K562 (cell line): ENCODE measurements around the gene PYGM. TPM values are rescaled to one million over a fixed set of nuclear protein-coding genes. Genes with fewer than 3 reads are reported as not detected.
A peak's percentile ranks its signal among the peaks of the same experiment; 100 is the strongest.

ENCODE experiments used
- ATF1 ChIP-seq, 2 experiments: fragments of 450-650 bp in 1 of 2; IDR thresholded peaks; 2 replicates each; pipeline ENCODE4 v1.6.1; 2016; ENCODE audit warnings: missing compliant biosample characterization in 1 of 2, missing genetic modification characterization in 1 of 2
- ELF1 ChIP-seq: fragments of 200-800 bp; sonication (Bioruptor generic); IDR thresholded peaks from 2 replicates; pipeline ENCODE4 v1.6.1; 2016; ENCODE audit warnings: missing genetic modification characterization, missing compliant biosample characterization
- FOXM1 ChIP-seq, 2 experiments: fragments of 450-650 bp in 1 of 2; sonication (generic) in 1 of 2; formaldehyde crosslinking in 1 of 2; IDR thresholded peaks; 2 replicates each; pipeline versions ENCODE4 v1.6.1 to v1.9.0; 2017 to 2022; ENCODE audit warnings: low read depth in 2 of 2, mild to moderate bottlenecking in 2 of 2, missing genetic modification reagents in 1 of 2, moderate library complexity in 1 of 2
- FOXP1 ChIP-seq: sonication (generic); formaldehyde crosslinking; IDR thresholded peaks from 2 replicates; pipeline ENCODE4 v1.8.0; 2022; ENCODE audit warnings: mild to moderate bottlenecking, missing genetic modification reagents
- KDM1A ChIP-seq, 2 experiments: fragments of 450-650 bp; IDR thresholded peaks; 2 replicates each; pipeline ENCODE4 v1.6.1; 2016; ENCODE audit warnings: mild to moderate bottlenecking in 2 of 2
- LCOR ChIP-seq: sonication (generic); formaldehyde crosslinking; IDR thresholded peaks from 2 replicates; pipeline ENCODE4 v1.8.0; 2022; ENCODE audit warnings: mild to moderate bottlenecking, missing genetic modification reagents
- NCOA2 ChIP-seq, 2 experiments: fragments of 450-650 bp; IDR thresholded peaks; 2 replicates each; pipeline ENCODE4 v1.6.1; 2018; ENCODE audit warnings: mild to moderate bottlenecking in 2 of 2, moderate library complexity in 1 of 2; ENCODE audit not compliant: partially characterized antibody in 2 of 2
- NFRKB ChIP-seq: fragments of 450-650 bp; IDR thresholded peaks from 2 replicates; pipeline ENCODE4 v1.6.1; 2016; ENCODE audit warnings: low read depth
- POLR2AphosphoS5 ChIP-seq: IDR thresholded peaks from 2 replicates; pipeline ENCODE4 v1.6.1; 2011; ENCODE audit warnings: mild to moderate bottlenecking, low read depth, low read length, moderate library complexity; ENCODE audit not compliant: control insufficient read depth, insufficient read depth
- POLR2H ChIP-seq: IDR thresholded peaks from 2 replicates; pipeline ENCODE4 v1.6.1; 2016; ENCODE audit warnings: missing genetic modification characterization, low read depth, mild to moderate bottlenecking, control low read depth, missing compliant biosample characterization, moderate library complexity
- SMAD1 ChIP-seq: fragments of 150-350 bp; IDR thresholded peaks from 2 replicates; pipeline ENCODE4 v1.6.1; 2014; ENCODE audit warnings: low read length, low read depth; ENCODE audit not compliant: partially characterized antibody
- SREBF2 ChIP-seq: sonication (generic); formaldehyde crosslinking; IDR thresholded peaks from 2 replicates; pipeline ENCODE4 v1.4.0; 2020; ENCODE audit warnings: mild to moderate bottlenecking, missing genetic modification reagents
- TBL1XR1 ChIP-seq, 2 experiments: IDR thresholded peaks; 2 replicates each; pipeline ENCODE4 v1.6.1; 2012; ENCODE audit warnings: improper control_type of control experiment in 2 of 2, low read length in 2 of 2, mild to moderate bottlenecking in 1 of 2
- XRCC3 ChIP-seq: fragments of 450-650 bp; IDR thresholded peaks from 2 replicates; pipeline ENCODE4 v1.6.1; 2017; ENCODE audit warnings: mild to moderate bottlenecking, moderate library complexity
- polyA plus RNA-seq, 8 experiments: library from polyadenylated mRNA; depleted of rRNA in 4 of 8; stranded (reverse) in 5 of 8; unstranded in 3 of 8; fragments of >200 nt; fragmentation: Nextera tagmentation in 2 of 8; fragmentation: Illumina TruSeq in 1 of 8; extraction: Ambion mirVana in 2 of 8; extraction: Trizol in 1 of 8; gene quantifications; 2 replicates each; pipeline versions ENCODE4 v1.2.1 to v1.2.3, GENCODE V29; 2011 to 2014; ENCODE audit warnings: inconsistent platforms in 1 of 8, missing spikeins in 1 of 8
- total RNA-seq, 7 experiments: library from RNA; depleted of rRNA in 6 of 7; stranded (reverse); fragments of >200 nt in 6 of 7; fragmentation: Illumina TruSeq in 2 of 7; extraction: Trizol in 2 of 7; gene quantifications; 2 replicates each; pipeline versions ENCODE4 v1.2.1 to v1.2.3, GENCODE V29; 2011 to 2021; ENCODE audit warnings: low replicate concordance in 1 of 7
- TF ChIP-seq, protein P1 (sequence below): sonication (generic); formaldehyde crosslinking; IDR thresholded peaks from 2 replicates; pipeline ENCODE4 v1.8.1; 2022; ENCODE audit warnings: missing genetic modification reagents
- TF ChIP-seq, protein P2 (sequence below): fragments of 450-650 bp; IDR thresholded peaks from 2 replicates; pipeline ENCODE4 v1.6.1; 2016; ENCODE audit warnings: missing biosample characterization, missing genetic modification characterization
- TF ChIP-seq, protein P3 (sequence below): sonication (generic); formaldehyde crosslinking; IDR thresholded peaks from 2 replicates; pipeline ENCODE4 v1.8.0; 2022; ENCODE audit warnings: mild to moderate bottlenecking, missing genetic modification reagents
- TF ChIP-seq, protein P4 (sequence below), 2 experiments: fragments of 450-650 bp; IDR thresholded peaks; 2 replicates each; pipeline ENCODE4 v1.6.1; 2016
- TF ChIP-seq, protein P5 (sequence below): fragments of 250-450 bp; sonication (Bioruptor Pico); IDR thresholded peaks from 2 replicates; pipeline ENCODE4 v1.9.0; 2021; ENCODE audit warnings: mild to moderate bottlenecking
- TF ChIP-seq, protein P6 (sequence below), 2 experiments: fragments of 250-450 bp in 1 of 2; fragments of 450-650 bp in 1 of 2; sonication (Bioruptor Pico) in 1 of 2; IDR thresholded peaks; 2 replicates each; pipeline versions ENCODE4 v1.6.1 to v1.8.0; 2016 to 2021; ENCODE audit warnings: mild to moderate bottlenecking in 2 of 2, moderate library complexity in 2 of 2, missing compliant biosample characterization in 1 of 2, missing genetic modification characterization in 1 of 2

PYGM gene
- total and polyA plus RNA-seq, 9 of the 15 experiments (the other 6 are each of a cell fraction or from before 2014, with no cell fraction given), result 0.07 to 1.5 (median 0.68) TPM

DNA sequence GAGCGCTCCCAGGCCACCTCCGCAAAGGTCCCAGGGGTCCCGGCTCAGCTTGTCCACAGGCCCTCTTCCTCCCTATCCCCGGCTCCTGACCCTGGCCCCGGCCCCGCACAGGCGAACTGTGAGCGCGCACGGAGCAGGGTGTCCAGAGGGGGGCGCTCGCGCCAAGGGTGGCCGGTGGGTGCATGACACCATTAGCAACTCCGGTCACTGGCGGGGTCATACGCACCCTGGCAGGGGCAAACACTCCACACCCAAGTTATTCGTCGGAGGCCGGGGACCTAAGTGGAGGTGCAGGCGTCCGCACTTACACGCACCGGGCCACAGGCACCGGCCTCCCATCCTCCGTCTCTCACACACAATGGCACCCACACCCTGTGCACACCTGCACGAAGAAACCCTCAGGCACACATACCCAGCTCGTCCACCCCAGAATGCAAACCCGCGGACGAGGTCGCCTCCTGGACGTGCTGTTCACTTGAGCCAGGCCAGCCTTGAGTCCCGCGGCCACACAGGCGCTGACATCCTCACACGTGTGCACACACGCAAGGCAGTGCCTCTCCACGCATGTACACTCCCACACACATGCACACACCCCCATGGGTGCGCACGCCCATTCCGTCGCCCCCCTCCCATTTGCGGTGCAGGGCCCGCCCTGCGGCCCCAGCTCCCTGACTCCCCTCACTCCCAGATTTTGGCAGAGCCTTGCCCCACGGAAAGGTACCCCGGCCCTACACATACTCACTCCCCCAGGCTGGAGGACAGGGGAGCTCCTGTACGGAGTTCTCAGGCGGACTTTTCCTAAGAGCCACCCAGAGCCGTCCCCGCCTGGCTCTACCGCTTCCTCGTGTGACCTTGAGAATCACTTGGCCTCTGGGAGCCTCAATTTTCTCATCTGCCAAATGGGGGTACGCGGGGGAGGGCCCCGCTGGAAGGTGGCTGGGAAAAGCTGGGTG, 15.9 kb downstream of the PYGM start, which contains the start of gene RASGRP2 (continued):
- TF ChIP-seq, protein P1, sequence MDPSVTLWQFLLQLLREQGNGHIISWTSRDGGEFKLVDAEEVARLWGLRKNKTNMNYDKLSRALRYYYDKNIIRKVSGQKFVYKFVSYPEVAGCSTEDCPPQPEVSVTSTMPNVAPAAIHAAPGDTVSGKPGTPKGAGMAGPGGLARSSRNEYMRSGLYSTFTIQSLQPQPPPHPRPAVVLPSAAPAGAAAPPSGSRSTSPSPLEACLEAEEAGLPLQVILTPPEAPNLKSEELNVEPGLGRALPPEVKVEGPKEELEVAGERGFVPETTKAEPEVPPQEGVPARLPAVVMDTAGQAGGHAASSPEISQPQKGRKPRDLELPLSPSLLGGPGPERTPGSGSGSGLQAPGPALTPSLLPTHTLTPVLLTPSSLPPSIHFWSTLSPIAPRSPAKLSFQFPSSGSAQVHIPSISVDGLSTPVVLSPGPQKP (CRISPR knock-in tag), result no peak
- TF ChIP-seq, protein P2, sequence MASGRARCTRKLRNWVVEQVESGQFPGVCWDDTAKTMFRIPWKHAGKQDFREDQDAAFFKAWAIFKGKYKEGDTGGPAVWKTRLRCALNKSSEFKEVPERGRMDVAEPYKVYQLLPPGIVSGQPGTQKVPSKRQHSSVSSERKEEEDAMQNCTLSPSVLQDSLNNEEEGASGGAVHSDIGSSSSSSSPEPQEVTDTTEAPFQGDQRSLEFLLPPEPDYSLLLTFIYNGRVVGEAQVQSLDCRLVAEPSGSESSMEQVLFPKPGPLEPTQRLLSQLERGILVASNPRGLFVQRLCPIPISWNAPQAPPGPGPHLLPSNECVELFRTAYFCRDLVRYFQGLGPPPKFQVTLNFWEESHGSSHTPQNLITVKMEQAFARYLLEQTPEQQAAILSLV (tag), result no peak
- TF ChIP-seq NFRKB (no peak), ELF1 (no peak), TBL1XR1 (IDR thresholded peaks at IDR 0.05; ENCODE audit: low read length in 2 of 2) (no peak), SMAD1 (no peak), SREBF2 (no peak), POLR2AphosphoS5 (no peak), NCOA2 (IDR thresholded peaks at IDR 0.05; ENCODE audit: partially characterized antibody in 2 of 2) (no peak), ATF1 (CRISPR knock-in tag; IDR thresholded peaks at IDR 0.05) (no peak), ATF1 (tag; IDR thresholded peaks at IDR 0.05) (peak; percentile 66), XRCC3 (no peak), FOXM1 (IDR thresholded peaks at IDR 0.05; ENCODE audit: low read depth) (no peak; the same call in 1 of the 2 replicates), FOXM1 (CRISPR knock-in tag; IDR thresholded peaks at IDR 0.05; ENCODE audit: low read depth) (no peak), LCOR (CRISPR knock-in tag) (0 out of 2 replicates have a peak, but pooled peaks have one; percentile 25), FOXP1 (CRISPR knock-in tag) (peak; percentile 48; the same call in 1 of the 2 replicates), POLR2H (tag) (no peak), KDM1A (IDR thresholded peaks at IDR 0.05) (peak; percentile 88 to 92)
- TF ChIP-seq, protein P3, sequence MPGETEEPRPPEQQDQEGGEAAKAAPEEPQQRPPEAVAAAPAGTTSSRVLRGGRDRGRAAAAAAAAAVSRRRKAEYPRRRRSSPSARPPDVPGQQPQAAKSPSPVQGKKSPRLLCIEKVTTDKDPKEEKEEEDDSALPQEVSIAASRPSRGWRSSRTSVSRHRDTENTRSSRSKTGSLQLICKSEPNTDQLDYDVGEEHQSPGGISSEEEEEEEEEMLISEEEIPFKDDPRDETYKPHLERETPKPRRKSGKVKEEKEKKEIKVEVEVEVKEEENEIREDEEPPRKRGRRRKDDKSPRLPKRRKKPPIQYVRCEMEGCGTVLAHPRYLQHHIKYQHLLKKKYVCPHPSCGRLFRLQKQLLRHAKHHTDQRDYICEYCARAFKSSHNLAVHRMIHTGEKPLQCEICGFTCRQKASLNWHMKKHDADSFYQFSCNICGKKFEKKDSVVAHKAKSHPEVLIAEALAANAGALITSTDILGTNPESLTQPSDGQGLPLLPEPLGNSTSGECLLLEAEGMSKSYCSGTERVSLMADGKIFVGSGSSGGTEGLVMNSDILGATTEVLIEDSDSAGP (CRISPR knock-in tag), result no peak
- TF ChIP-seq, protein P4, sequence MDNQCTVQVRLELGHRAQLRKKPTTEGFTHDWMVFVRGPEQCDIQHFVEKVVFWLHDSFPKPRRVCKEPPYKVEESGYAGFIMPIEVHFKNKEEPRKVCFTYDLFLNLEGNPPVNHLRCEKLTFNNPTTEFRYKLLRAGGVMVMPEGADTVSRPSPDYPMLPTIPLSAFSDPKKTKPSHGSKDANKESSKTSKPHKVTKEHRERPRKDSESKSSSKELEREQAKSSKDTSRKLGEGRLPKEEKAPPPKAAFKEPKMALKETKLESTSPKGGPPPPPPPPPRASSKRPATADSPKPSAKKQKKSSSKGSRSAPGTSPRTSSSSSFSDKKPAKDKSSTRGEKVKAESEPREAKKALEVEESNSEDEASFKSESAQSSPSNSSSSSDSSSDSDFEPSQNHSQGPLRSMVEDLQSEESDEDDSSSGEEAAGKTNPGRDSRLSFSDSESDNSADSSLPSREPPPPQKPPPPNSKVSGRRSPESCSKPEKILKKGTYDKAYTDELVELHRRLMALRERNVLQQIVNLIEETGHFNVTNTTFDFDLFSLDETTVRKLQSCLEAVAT (IDR thresholded peaks at IDR 0.05), result no peak
- TF ChIP-seq, protein P5, sequence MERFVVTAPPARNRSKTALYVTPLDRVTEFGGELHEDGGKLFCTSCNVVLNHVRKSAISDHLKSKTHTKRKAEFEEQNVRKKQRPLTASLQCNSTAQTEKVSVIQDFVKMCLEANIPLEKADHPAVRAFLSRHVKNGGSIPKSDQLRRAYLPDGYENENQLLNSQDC (CRISPR knock-in tag), result no peak
- TF ChIP-seq, protein P6, sequence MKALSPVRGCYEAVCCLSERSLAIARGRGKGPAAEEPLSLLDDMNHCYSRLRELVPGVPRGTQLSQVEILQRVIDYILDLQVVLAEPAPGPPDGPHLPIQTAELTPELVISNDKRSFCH (CRISPR knock-in tag; IDR thresholded peaks at IDR 0.05), result no peak
- TF ChIP-seq, protein P6 (tag; IDR thresholded peaks at IDR 0.05), result no peak
